Measurements from ENCODE around the gene TRIM46. TPM values are rescaled to one million over a fixed set of nuclear protein-coding genes. Genes with fewer than 3 reads are reported as not detected.

The TRIM46 gene
- total RNA-seq, 1 experiment from 2014 or later = 18.4 TPM

DNA sequence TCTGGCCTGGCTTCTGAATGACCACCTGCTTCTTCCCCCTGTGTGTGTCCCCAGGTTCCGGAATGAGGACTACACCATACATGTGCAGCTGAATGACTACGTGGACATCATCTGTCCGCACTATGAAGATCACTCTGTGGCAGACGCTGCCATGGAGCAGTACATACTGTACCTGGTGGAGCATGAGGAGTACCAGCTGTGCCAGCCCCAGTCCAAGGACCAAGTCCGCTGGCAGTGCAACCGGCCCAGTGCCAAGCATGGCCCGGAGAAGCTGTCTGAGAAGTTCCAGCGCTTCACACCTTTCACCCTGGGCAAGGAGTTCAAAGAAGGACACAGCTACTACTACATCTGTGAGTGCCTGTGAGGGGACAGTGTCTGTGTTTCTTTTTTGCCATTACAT lies 42.4 kb upstream of the TRIM46 start:
- H3K56ac ChIP-seq (ENCODE audit: insufficient read length, low read depth, low read length) = no peak overlapping the region
- H3K79me2 ChIP-seq (ENCODE audit: insufficient read depth, low read length) = no peaks in the 10 kb centered on the region
- H3K27ac Mint-ChIP-seq = no peak overlapping the region

More for the DNA sequence above, 42.4 kb upstream of the TRIM46 start:
- H3K27me3 ChIP-seq (ENCODE audit: insufficient read depth, low read length) = peaks cover 17% of the 10 kb centered on the region; the same call in 1 of the 2 replicates
- no peak overlapping the region for H3K23ac ChIP-seq (ENCODE audit: insufficient read length, low read depth, low read length)
- H2AFZ ChIP-seq (ENCODE audit: low read length) = no peak overlapping the region
- no peaks in the 10 kb centered on the region for H3K79me1 ChIP-seq (ENCODE audit: insufficient read depth, low read depth, low read length, poor library complexity, severe bottlenecking)
- no peak overlapping the region for H3K4ac ChIP-seq (ENCODE audit: low read depth, low read length)
- H2BK12ac ChIP-seq (ENCODE audit: insufficient read length, low read depth, low read length) = no peak overlapping the region
- Mint-ChIP-seq H3K27me3 (ENCODE audit: low read depth) (peaks cover 57% of the 10 kb centered on the region), H3K4me3 (no peak overlapping the region), H3K9me3 (no peaks in the 10 kb centered on the region; a peak in 1 of 5 replicates), H3K36me3 (ENCODE audit: insufficient read depth in 1 of 3, low read depth in 3 of 3) (peaks cover 2 to 12% (median 6%) of the 10 kb centered on the region in 3 experiments; a peak in 6 of 7 replicates), H3K4me1 (peaks cover 48 to 52% of the 10 kb centered on the region in 2 experiments)
- H2BK5ac ChIP-seq (ENCODE audit: insufficient read length, low read length) = no peak overlapping the region
- H3K4me1 ChIP-seq (ENCODE audit: insufficient read depth, low read length) = no peaks in the 10 kb centered on the region; the same call in 1 of the 2 replicates
- no peak overlapping the region for H2BK15ac ChIP-seq (ENCODE audit: low read depth, low read length)
- no peak overlapping the region for H3T11ph ChIP-seq (ENCODE audit: low read length)
- no peaks in the 10 kb centered on the region for H3K9me3 ChIP-seq (ENCODE audit: control insufficient read depth, low read depth, low read length)
- TF ChIP-seq, protein P1, sequence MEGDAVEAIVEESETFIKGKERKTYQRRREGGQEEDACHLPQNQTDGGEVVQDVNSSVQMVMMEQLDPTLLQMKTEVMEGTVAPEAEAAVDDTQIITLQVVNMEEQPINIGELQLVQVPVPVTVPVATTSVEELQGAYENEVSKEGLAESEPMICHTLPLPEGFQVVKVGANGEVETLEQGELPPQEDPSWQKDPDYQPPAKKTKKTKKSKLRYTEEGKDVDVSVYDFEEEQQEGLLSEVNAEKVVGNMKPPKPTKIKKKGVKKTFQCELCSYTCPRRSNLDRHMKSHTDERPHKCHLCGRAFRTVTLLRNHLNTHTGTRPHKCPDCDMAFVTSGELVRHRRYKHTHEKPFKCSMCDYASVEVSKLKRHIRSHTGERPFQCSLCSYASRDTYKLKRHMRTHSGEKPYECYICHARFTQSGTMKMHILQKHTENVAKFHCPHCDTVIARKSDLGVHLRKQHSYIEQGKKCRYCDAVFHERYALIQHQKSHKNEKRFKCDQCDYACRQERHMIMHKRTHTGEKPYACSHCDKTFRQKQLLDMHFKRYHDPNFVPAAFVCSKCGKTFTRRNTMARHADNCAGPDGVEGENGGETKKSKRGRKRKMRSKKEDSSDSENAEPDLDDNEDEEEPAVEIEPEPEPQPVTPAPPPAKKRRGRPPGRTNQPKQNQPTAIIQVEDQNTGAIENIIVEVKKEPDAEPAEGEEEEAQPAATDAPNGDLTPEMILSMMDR (conservative IDR thresholded peaks at IDR 0.05) = no peak
- H2AK5ac ChIP-seq (ENCODE audit: insufficient read length, low read length) = no peak overlapping the region
- peaks cover 2% of the 10 kb centered on the region for H4K20me1 ChIP-seq (ENCODE audit: control insufficient read depth, insufficient read depth, insufficient read length)
- H3K18ac ChIP-seq (ENCODE audit: insufficient read length, low read depth, low read length) = no peak overlapping the region
- H4K8ac ChIP-seq (replicated peaks; ENCODE audit: insufficient read length, low read depth, low read length) = no peak overlapping the region
- H3K4me2 ChIP-seq (ENCODE audit: insufficient read depth, insufficient read length, low read length) = no peak overlapping the region
- H3K9ac ChIP-seq (ENCODE audit: extremely low read depth, insufficient read length, low read length) = no peak overlapping the region
- no peak overlapping the region for H4K91ac ChIP-seq (ENCODE audit: insufficient read length, low read depth, low read length)
- no peak overlapping the region for H3K27ac ChIP-seq (ENCODE audit: insufficient read length, low read depth, low read length)
- no peak overlapping the region for H4K5ac ChIP-seq (ENCODE audit: insufficient read length, low read depth, low read length)
- WGBS (ENCODE audit: extremely low coverage, insufficient read length, low lambda C conversion rate) = no CpG with 5 or more reads among the region's 8 CpGs
- no peak overlapping the region for H3K14ac ChIP-seq (ENCODE audit: insufficient read depth, low read length)
- no peak overlapping the region for H2BK120ac ChIP-seq (ENCODE audit: low read depth, low read length, poor library complexity, severe bottlenecking)
- peaks cover 36% of the 10 kb centered on the region for H3K23me2 ChIP-seq (ENCODE audit: insufficient read length, low read depth, low read length, poor library complexity, severe bottlenecking)
- no peak overlapping the region for H2BK20ac ChIP-seq (ENCODE audit: low read depth, low read length, poor library complexity, severe bottlenecking)
- no peak for DNase-seq

Measured in H9 (cell line).